ENCODE results near the gene FAM117B.

The FAM117B gene

GRCh38 chr2:202599105-202599504 is 35.7 kb upstream of the FAM117B start:
- DNase-seq (ENCODE audit: low read depth): no peak
- TF ChIP-seq POLR2A (IDR thresholded peaks at IDR 0.05; ENCODE audit: extremely low read depth, insufficient read length) (no peak), MAX (IDR thresholded peaks at IDR 0.05; ENCODE audit: low read depth, low read length) (no peak), CTCF (IDR thresholded peaks at IDR 0.05; ENCODE audit: low read depth, low read length) (no peak), MYC (IDR thresholded peaks at IDR 0.05; ENCODE audit: low read depth, low read length) (no peak)
- H3K4me3 ChIP-seq (ENCODE audit: low read depth, low read length): no peak overlapping the region

GRCh38 chr2:202599911-202600310 is 34.9 kb upstream of the FAM117B start:
- no peak for TF ChIP-seq POLR2A (IDR thresholded peaks at IDR 0.05; ENCODE audit: extremely low read depth, insufficient read length)
- no peak for TF ChIP-seq CTCF (IDR thresholded peaks at IDR 0.05; ENCODE audit: low read depth, low read length)
- no peak for TF ChIP-seq MAX (IDR thresholded peaks at IDR 0.05; ENCODE audit: low read depth, low read length)
- TF ChIP-seq MYC (IDR thresholded peaks at IDR 0.05; ENCODE audit: low read depth, low read length): no peak
- DNase-seq (ENCODE audit: low read depth): no peak
- H3K4me3 ChIP-seq (ENCODE audit: low read depth, low read length): no peak overlapping the region

GRCh38 chr2:202604699-202605098 is 30.1 kb upstream of the FAM117B start:
- TF ChIP-seq MYC (IDR thresholded peaks at IDR 0.05; ENCODE audit: low read depth, low read length) (no peak), CTCF (IDR thresholded peaks at IDR 0.05; ENCODE audit: low read depth, low read length) (no peak), MAX (IDR thresholded peaks at IDR 0.05; ENCODE audit: low read depth, low read length) (no peak), POLR2A (IDR thresholded peaks at IDR 0.05; ENCODE audit: extremely low read depth, insufficient read length) (no peak)
- no peak overlapping the region for H3K4me3 ChIP-seq (ENCODE audit: low read depth, low read length)
- no peak for DNase-seq (ENCODE audit: low read depth)

GRCh38 chr2:202605174-202605573 is 29.6 kb upstream of the FAM117B start:
- no peak for DNase-seq (ENCODE audit: low read depth)
- no peak overlapping the region for H3K4me3 ChIP-seq (ENCODE audit: low read depth, low read length)
- TF ChIP-seq POLR2A (IDR thresholded peaks at IDR 0.05; ENCODE audit: extremely low read depth, insufficient read length): no peak
- no peak for TF ChIP-seq MAX (IDR thresholded peaks at IDR 0.05; ENCODE audit: low read depth, low read length)
- TF ChIP-seq MYC (IDR thresholded peaks at IDR 0.05; ENCODE audit: low read depth, low read length): no peak
- TF ChIP-seq CTCF (IDR thresholded peaks at IDR 0.05; ENCODE audit: low read depth, low read length): no peak

GRCh38 chr2:202608142-202608852 is 26.5 kb upstream of the FAM117B start:
- peak; percentile 53 for DNase-seq (ENCODE audit: low read depth)
- no peak overlapping the region for H3K4me3 ChIP-seq (ENCODE audit: low read depth, low read length)

More at GRCh38 chr2:202608142-202608852, 26.5 kb upstream of the FAM117B start:
- TF ChIP-seq MAX (IDR thresholded peaks at IDR 0.05; ENCODE audit: low read depth, low read length) (no peak), CTCF (IDR thresholded peaks at IDR 0.05; ENCODE audit: low read depth, low read length) (no peak)
